HepG2 (cell line): Measurements from ENCODE around the gene CCDC85A. TPM values are rescaled to one million over a fixed set of nuclear protein-coding genes. Genes with fewer than 3 reads are reported as not detected.
"Not testable (repeated sequence)": the region's sequence is repeated elsewhere in the genome, so short reads cannot be mapped to it uniquely, and the experiment has no call there.

Experiments used
- ATAC-seq: fragments of 200-7000 bp; cut with Tn5 transposase; 3 replicates; pipeline ENCODE4 v1.9.1; 2020; ENCODE audit warnings: mild to moderate bottlenecking, moderate library complexity
- BruUV-seq: library from RNA; stranded (reverse); fragments of 400-500 nt; replicated peaks from 2 replicates; lab custom pipeline; 2021; lab: Mats Ljungman, UMichigan
- CTCF ChIA-PET: fragments of 300-600 bp; formaldehyde crosslinking; extraction: SDS; loops from one replicate; lab custom pipeline; 2021; ENCODE audit warnings: low total read pairs, inconsistent platforms, low intra/inter-chr PET ratio; lab: Yijun Ruan, JAX
- POLR2A ChIA-PET: fragments of 350-600 bp; sonication (Branson Sonifier 250); formaldehyde crosslinking; loops from one replicate; lab custom pipeline; 2020; ENCODE audit warnings: antibody characterized with exemption, inconsistent platforms; lab: Yijun Ruan, JAX
- DNase-seq: peaks from one replicate; pipeline ENCODE4 v3.0.0-alpha.2; 2015; ENCODE audit warnings: low spot score
- FAIRE-seq: peaks from 3 replicates; lab custom pipeline; 2011; peaks lifted over from hg19 to GRCh38; lab: Jason Lieb, UNC
- H2AFZ ChIP-seq: one replicate; pipeline ENCODE4 v1.6.1; 2011; ENCODE audit warnings: low read length, inconsistent platforms
- H3K27ac ChIP-seq: fragments of 300-600 bp; 3 replicates; pipeline ENCODE4 v1.8.0; 2011; ENCODE audit warnings: mixed run types, mild to moderate bottlenecking, mixed read lengths, low read length, inconsistent platforms; ENCODE audit not compliant: insufficient read depth; ENCODE audit errors: extremely low read length
- H3K27me3 ChIP-seq, 2 experiments: fragments of 200-600 bp in 1 of 2; 2 replicates in 1 of 2; 3 replicates in 1 of 2; pipeline versions ENCODE4 v1.6.0 to v1.8.0; 2011; ENCODE audit warnings: low read length in 2 of 2, mild to moderate bottlenecking in 2 of 2, moderate library complexity in 2 of 2, inconsistent platforms in 1 of 2; ENCODE audit not compliant: insufficient read depth in 2 of 2, control insufficient read depth in 1 of 2
- H3K36me3 ChIP-seq, 2 experiments: fragments of 200-600 bp in 1 of 2; replicated peaks in 1 of 2; 2 replicates in 1 of 2; 3 replicates in 1 of 2; pipeline versions ENCODE4 v1.5.1 to v1.8.0; 2011; ENCODE audit warnings: low read length in 2 of 2, inconsistent platforms in 1 of 2; ENCODE audit not compliant: insufficient read depth in 2 of 2, control insufficient read depth in 1 of 2
- H3K4me1 ChIP-seq: 2 replicates; pipeline ENCODE4 v1.5.1; 2012; ENCODE audit warnings: low read length, inconsistent platforms; ENCODE audit not compliant: insufficient read depth
- H3K4me2 ChIP-seq: 2 replicates; pipeline ENCODE4 v1.6.0; 2011; ENCODE audit warnings: low read depth, low read length, inconsistent platforms
- H3K4me3 ChIP-seq, 3 experiments: fragments of 200-600 bp in 1 of 3; sonication (generic), shearing (Covaris generic) in 1 of 3; replicated peaks in 1 of 3; 2 replicates each; pipeline ENCODE4 v1.5.1; 2011 to 2016; ENCODE audit warnings: low read length in 3 of 3, inconsistent platforms in 2 of 3, low read depth in 2 of 3, mild to moderate bottlenecking in 2 of 3, control low read depth in 1 of 3, mixed read lengths in 1 of 3; ENCODE audit not compliant: insufficient read depth in 1 of 3
- H3K79me2 ChIP-seq: one replicate; pipeline ENCODE4 v1.6.1; 2011; ENCODE audit warnings: low read length, inconsistent platforms; ENCODE audit not compliant: insufficient read depth
- H3K9ac ChIP-seq: 2 replicates; pipeline ENCODE4 v1.6.0; 2011; ENCODE audit warnings: mild to moderate bottlenecking, low read depth, low read length, inconsistent platforms; ENCODE audit not compliant: insufficient read depth
- H3K9me3 ChIP-seq: 2 replicates; pipeline ENCODE4 v1.5.1; 2012; ENCODE audit warnings: mild to moderate bottlenecking, low read length
- H4K20me1 ChIP-seq: 2 replicates; pipeline ENCODE4 v1.6.0; 2011; ENCODE audit warnings: inconsistent platforms, mild to moderate bottlenecking, low read length, moderate library complexity; ENCODE audit not compliant: insufficient read depth
- ATF3 ChIP-seq: sonication (generic); formaldehyde crosslinking; IDR thresholded peaks from 2 replicates; pipeline ENCODE4 v1.4.0; 2020; ENCODE audit warnings: missing genetic modification reagents
- FIP1L1 ChIP-seq: fragments of 200-400 bp; formaldehyde crosslinking; IDR thresholded peaks from 2 replicates; pipeline ENCODE4 v1.6.1; 2018; ENCODE audit warnings: low read depth, mild to moderate bottlenecking, low read length, moderate library complexity, borderline replicate concordance; ENCODE audit not compliant: insufficient read depth
- PPARG ChIP-seq: conservative IDR thresholded peaks from 2 replicates; pipeline ENCODE4 v1.6.1; 2016; ENCODE audit warnings: missing biosample characterization, missing genetic modification reagents
- ZNF318 ChIP-seq: sonication (generic); formaldehyde crosslinking; IDR thresholded peaks from 2 replicates; pipeline ENCODE4 v1.4.0; 2020; ENCODE audit warnings: mild to moderate bottlenecking, missing genetic modification reagents
- WGBS: methylation state at CpG from one replicate; pipeline ENCODE4 v1.1.6; 2017; ENCODE audit warnings: low lambda C conversion rate; 5-methylcytosine and 5-hydroxymethylcytosine counted together
- in situ Hi-C: cut with HindIII; loops from 2 replicates; pipeline ENCODE4 v1.10.0; 2017; ENCODE audit warnings: low pct_unique_long_range_greater_than_20kb; ENCODE audit not compliant: extremely low pct_ligation_motif_present
- intact Hi-C: fragments of 100-400 bp; cut with micrococcal nuclease; formaldehyde crosslinking; loops from one replicate; pipeline ENCODE4 v1.10.0; 2022; ENCODE audit not compliant: unreplicated experiment
- polyA plus RNA-seq, 8 experiments: library from polyadenylated mRNA; depleted of rRNA in 3 of 8; stranded (reverse) in 7 of 8; unstranded in 1 of 8; fragments of >200 nt; fragmentation: Illumina TruSeq in 4 of 8; extraction: Trizol in 4 of 8; gene quantifications; 2 replicates each; pipeline versions ENCODE4 v1.2.1 to v1.2.3, GENCODE V29; 2011 to 2016; ENCODE audit warnings: low read depth in 4 of 8, missing spikeins in 1 of 8, mixed read lengths in 1 of 8; ENCODE audit not compliant: insufficient read depth in 1 of 8
- total RNA-seq, 5 experiments: library from RNA; depleted of rRNA; stranded (reverse); fragments of >200 nt; fragmentation: Illumina TruSeq; extraction: Trizol; gene quantifications; 2 replicates each; pipeline ENCODE4 v1.2.3, GENCODE V29; 2016; ENCODE audit warnings: low read depth in 1 of 5
- TF ChIP-seq, protein P1 (sequence below): sonication (generic); formaldehyde crosslinking; IDR thresholded peaks from 2 replicates; pipeline ENCODE4 v1.4.0; 2020; ENCODE audit warnings: missing genetic modification reagents, borderline replicate concordance

CCDC85A gene
- total and polyA plus RNA-seq, 2 of the 13 experiments (the other 11 are each of a cell fraction or from before 2014, with no cell fraction given), result not detected

GRCh38 chr2:56142497-56143061 is 41.2 kb upstream of the CCDC85A start:
- H3K4me3 ChIP-seq, DNase-seq, H3K9ac ChIP-seq, H3K36me3 ChIP-seq, POLR2A ChIA-PET, H3K4me1 ChIP-seq, H3K4me2 ChIP-seq, H3K27ac ChIP-seq, H3K9me3 ChIP-seq, H2AFZ ChIP-seq, CTCF ChIA-PET, H4K20me1 ChIP-seq, ATAC-seq, H3K79me2 ChIP-seq, intact Hi-C loops, BruUV-seq, FAIRE-seq, H3K27me3 ChIP-seq, in situ Hi-C loops: not testable (repeated sequence)
- TF ChIP-seq, protein P1, sequence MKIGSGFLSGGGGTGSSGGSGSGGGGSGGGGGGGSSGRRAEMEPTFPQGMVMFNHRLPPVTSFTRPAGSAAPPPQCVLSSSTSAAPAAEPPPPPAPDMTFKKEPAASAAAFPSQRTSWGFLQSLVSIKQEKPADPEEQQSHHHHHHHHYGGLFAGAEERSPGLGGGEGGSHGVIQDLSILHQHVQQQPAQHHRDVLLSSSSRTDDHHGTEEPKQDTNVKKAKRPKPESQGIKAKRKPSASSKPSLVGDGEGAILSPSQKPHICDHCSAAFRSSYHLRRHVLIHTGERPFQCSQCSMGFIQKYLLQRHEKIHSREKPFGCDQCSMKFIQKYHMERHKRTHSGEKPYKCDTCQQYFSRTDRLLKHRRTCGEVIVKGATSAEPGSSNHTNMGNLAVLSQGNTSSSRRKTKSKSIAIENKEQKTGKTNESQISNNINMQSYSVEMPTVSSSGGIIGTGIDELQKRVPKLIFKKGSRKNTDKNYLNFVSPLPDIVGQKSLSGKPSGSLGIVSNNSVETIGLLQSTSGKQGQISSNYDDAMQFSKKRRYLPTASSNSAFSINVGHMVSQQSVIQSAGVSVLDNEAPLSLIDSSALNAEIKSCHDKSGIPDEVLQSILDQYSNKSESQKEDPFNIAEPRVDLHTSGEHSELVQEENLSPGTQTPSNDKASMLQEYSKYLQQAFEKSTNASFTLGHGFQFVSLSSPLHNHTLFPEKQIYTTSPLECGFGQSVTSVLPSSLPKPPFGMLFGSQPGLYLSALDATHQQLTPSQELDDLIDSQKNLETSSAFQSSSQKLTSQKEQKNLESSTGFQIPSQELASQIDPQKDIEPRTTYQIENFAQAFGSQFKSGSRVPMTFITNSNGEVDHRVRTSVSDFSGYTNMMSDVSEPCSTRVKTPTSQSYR (CRISPR knock-in tag), result peak; percentile 65; the same call in 1 of the 2 replicates
- WGBS, result 23% methylated on average over 4 of the region's 15 CpGs

- POLR2A ChIA-PET, result no interaction called here
- no peaks in the 10 kb centered on the region for H3K27me3 ChIP-seq
- H2AFZ ChIP-seq, result no peak overlapping the region
- FAIRE-seq (no peak), ATAC-seq (no peak), DNase-seq (no peak)
- BruUV-seq, result no TSS peak
- no peaks in the 10 kb centered on the region for H3K79me2 ChIP-seq
- no peaks in the 10 kb centered on the region for H3K36me3 ChIP-seq
- in situ Hi-C loops (no loop called here), intact Hi-C loops (no loop called here)
- H3K9me3 ChIP-seq, result no peaks in the 10 kb centered on the region
- H3K4me2 ChIP-seq, result no peak overlapping the region
- H3K27ac ChIP-seq, result no peak overlapping the region
- no peak overlapping the region for H3K9ac ChIP-seq
- H4K20me1 ChIP-seq, result no peaks in the 10 kb centered on the region
- WGBS, result 18% methylated on average over 2 of the region's 2 CpGs
- H3K4me3 ChIP-seq, result no peak overlapping the region
- CTCF ChIA-PET, result no interaction called here
- no peaks in the 10 kb centered on the region for H3K4me1 ChIP-seq
- TF ChIP-seq ZNF318 (CRISPR knock-in tag) (no peak), FIP1L1 (no peak), ATF3 (no peak), PPARG (no peak)
These were observed 35.9 kb upstream of the CCDC85A start for GRCh38 chr2:56147907-56148306.
